LoVo (cell line): ENCODE results near the gene DNHD1.

ENCODE experiments used
- DNase-seq: peaks from one replicate; pipeline ENCODE4 v3.0.0-alpha.2; 2016; ENCODE audit warnings: low spot score

DNHD1 gene

DNA sequence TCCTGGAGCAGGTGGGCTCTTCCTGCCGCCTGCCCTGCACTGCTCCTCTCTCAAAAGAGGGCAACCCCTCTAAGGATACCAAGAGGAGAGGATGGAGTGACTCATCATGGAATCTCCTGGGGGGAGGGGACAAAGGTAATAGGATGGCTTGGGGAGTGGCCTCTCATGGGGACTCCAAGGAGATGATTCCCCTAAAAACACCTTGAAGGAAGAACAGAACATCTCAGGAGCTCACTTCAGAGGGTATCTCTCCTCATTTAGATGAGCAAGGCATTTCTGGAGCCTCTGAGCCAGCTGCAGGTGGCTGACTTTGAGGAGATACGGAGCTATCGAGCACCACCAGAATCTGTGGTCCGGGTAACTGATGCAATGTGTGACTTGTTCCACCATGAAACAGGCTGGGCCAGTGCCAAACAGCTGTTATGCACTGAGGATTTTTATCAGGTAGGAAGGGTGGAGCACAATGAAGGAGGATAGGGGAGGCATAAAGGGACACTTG, 66.1 kb downstream of the DNHD1 start:
- DNase-seq: no peak

DNA sequence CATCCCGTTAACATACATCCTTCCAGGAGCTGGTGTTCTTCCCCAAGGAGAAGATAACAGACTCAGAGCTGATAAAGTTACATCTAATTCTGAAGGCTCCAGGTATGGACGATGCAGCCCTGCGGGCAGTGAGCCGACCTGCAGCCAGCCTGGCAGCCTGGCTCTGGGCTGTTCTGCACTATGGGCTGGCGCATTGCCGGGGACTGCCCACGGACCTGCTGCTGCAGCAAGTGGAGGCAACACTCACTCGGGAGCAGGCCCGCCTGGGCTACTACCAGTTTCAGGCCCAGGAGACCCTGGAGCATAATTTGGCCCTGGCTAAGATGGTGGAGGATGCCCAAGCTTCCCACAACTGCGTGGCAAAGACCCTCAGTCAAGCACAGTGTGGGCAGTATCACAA, 66.6 kb downstream of the DNHD1 start:
- no peak for DNase-seq

DNA sequence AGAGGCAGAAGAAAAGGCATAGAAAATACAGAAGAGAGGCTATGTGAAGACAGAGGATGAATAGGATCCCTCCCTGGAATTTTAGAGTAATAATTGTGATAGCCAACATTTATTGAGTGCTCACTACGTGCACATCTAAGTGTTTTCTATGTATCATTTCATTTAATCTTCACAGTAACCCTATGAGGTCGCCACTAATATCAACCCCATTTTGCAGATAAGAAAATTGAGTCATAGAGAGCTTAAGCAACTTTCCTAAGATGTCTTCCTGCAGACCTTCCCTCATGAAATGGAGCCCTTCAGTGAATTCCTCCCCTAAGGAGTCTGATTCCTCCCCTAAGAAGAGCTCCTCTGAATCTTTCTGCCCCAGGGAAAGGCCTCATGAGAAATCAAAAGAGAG, 68.2 kb downstream of the DNHD1 start:
- DNase-seq: no peak

DNA sequence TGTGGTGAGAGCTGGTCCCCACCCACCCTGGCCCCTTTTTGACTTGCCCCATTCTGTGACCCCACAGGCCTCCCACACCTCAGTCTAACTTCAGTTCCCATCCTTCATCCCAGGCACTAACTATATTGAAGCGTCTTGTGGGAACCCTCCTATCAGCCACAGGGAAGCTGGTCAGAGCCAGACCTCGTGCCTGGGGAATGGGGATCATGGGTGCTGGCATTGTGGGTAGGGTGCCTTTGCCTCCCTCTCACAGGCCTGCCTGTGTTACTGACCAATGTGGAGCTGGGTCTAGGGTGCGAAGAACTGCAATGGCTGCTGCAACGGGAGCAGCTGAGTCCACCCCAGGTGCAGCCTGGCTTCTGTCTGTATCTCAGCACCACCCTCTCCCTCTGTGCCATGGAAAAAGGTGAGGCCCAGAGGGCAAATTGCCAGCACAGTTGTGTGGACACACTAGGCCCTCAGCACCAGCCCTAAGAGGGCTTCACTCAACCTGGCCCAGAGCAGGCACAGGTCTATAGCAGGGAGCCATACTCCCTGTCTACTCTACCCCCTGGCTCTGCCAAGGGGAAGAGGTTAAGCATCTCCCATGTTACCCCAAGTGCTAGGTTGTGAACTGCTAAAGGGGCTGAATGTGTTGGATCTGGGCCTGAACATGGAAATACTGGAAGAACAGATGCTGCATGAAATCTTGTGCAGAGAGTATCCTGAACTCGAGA, 69.1 kb downstream of the DNHD1 start:
- DNase-seq: no peak

DNA sequence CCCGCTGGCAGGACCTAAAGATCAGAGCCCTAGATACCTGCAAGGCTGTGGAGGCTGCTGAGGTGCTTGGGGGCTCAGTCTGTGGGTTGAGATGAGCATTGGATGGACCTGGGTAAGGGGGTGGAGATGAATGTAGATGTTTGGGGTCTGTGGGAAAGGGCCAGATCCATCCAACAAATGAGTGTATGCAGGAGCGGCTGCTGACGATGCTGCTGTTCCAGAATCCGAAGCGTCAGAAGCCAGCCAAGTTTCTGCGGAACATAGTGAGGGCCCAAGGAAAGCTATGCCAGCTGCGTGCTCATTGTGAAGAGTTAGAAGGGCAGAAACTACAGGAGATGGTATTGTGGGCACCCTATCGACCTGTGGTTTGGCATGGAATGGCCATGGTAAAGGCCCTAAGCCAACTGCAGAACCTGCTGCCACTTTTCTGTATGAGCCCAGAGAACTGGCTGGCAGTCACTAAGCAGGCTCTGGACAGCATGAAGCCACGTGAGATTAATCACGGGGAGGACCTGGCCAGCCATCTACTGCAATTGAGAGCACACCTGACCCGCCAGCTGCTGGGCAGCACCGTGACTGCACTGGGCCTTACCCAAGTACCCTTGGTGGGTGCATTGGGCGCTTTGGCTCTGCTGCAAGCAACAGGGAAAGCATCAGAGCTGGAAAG, 69.8 kb downstream of the DNHD1 start:
- no peak for DNase-seq

DNA sequence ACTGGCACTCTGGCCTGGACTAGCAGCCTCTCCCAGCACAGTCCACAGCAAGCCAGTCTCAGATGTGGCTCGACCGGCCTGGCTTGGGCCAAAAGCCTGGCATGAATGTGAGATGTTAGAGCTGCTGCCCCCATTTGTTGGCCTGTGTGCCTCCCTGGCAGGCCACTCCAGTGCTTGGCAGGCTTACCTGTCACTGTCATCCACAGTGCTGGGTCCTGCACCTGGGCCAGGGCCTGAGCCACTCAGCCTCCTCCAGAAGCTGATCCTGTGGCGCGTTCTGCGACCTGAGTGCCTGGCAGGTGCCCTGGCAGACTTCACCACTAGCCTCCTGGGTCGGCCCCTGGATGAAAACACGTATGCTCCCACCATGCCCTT, 70.3 kb downstream of the DNHD1 start:
- no peak for DNase-seq

DNA sequence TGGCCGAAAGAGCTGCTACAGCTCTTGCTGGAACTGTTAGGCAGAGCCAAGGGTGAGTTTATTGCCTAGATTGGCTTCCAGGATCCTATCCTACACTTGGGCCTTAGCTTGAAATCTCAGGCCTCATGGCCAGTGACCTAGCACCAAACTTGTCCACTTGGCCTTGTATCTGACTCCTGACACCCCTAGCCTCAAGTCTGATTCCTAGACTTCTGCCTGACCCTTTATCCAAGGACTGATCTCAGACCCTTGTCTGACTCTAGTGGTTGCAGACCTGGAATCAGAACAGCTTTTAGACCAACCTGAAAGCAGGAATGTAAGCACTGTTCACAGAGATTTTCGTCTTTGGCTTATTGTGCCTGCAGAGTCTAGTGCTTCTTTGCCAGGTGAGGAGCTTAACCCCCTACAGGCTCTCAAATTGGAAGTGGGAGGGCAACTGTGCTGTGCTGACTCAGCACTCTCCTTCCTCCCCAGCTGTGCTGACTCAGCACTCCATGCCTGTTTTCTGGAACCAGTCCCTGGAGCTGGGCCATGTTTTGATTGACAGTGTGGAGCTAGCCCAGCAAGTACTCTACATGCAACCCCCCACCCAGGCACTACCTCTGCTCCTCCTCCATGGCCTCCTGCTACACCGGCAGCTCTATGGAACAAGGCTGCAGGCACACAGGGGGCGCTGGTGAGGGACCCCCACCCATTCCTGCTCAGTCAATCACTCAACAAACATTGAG, 71.3 kb downstream of the DNHD1 start:
- no peak for DNase-seq

DNA sequence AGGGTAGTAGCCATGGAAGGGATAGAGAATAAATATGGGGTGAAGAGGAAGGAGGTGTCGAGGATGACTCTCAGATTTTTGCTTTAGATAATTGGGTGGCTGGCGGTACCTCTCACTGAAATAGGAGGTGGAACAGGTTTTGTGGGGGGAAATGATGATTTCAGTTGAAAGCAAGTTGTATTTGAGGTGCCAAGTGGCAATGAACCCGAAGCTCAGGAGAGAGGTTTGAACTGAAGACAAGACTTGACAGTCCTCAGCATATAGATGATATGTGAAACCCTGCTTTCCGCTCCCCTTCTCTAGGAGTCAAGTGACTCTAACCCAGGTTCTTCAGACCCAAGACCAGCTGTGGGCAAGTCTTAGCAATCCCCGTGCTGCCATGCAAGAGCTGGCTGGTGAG, 72.6 kb downstream of the DNHD1 start:
- no peak for DNase-seq

DNA sequence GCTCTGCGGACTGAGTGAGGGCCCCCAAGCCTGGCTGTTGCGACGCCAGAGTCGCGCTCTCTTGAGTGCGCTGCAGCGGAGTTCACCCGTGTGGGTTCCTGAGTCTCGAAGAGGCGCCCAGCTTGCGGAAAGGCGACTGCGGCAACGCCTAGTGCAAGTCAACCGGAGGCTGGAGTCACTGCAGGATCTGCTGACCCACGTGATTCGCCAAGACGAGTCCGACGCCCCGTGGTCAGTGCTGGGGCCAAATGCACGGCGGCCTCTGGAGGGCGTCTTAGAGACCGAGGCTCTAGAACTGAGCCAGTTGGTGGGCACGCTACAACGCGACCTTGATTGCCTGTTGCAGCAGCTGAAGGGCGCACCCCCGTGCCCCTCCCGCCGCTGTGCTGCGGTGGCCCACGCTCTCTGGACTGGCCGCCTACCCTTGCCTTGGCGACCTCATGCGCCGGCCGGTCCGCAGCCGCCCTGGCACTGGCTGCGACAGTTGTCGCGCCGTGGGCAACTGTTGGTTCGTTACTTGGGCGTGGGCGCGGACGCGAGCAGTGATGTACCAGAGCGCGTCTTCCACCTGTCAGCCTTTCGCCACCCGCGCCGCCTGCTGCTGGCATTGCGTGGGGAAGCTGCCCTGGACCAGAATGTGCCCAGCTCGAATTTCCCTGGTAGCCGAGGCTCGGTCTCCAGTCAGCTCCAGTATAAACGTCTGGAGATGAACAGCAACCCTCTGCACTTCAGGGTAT, 73.8 kb downstream of the DNHD1 start:
- no peak for DNase-seq

DNA sequence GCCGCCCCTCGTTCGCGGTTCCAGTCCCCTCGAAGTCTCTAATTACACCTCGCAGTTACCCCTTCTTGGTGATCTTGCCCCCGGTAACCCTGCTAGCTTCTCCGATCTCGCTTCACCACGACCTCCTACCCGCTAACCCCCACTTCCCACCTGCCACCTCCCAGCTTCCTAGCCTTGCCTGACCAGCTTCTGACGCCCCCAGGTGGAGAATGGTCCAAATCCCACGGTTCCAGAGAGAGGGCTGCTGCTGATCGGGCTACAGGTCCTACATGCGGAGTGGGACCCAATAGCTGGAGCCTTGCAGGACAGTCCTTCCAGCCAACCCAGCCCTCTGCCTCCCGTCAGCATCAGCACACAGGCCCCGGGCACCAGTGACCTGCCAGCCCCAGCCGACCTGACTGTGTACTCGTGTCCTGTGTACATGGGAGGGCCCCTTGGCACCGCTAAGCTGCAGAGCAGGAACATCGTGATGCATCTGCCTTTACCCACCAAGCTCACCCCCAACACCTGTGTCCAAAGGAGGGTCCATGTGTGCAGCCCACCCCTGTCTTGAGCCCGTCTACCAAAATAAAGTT, 74.4 kb downstream of the DNHD1 start:
- no peak for DNase-seq

DNA sequence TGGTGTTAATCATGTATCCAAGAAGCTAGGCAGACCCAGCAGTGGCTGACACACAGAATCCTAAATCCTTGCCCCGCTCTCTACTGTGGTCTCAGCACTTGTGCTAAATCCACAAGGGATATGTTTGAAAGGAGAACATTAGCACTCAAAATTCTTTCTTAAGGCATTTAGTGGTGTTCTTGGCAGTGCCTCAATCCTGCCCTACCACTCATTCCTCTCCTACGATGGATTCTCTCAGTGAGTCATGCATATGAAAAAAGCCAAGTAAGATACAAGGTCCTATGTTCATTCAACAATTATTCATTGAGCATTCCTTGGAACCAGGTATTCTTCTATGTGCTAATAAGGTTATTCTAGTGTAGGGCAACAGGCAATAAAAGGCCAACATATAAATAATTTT, 75.1 kb downstream of the DNHD1 start:
- no peak for DNase-seq

DNA sequence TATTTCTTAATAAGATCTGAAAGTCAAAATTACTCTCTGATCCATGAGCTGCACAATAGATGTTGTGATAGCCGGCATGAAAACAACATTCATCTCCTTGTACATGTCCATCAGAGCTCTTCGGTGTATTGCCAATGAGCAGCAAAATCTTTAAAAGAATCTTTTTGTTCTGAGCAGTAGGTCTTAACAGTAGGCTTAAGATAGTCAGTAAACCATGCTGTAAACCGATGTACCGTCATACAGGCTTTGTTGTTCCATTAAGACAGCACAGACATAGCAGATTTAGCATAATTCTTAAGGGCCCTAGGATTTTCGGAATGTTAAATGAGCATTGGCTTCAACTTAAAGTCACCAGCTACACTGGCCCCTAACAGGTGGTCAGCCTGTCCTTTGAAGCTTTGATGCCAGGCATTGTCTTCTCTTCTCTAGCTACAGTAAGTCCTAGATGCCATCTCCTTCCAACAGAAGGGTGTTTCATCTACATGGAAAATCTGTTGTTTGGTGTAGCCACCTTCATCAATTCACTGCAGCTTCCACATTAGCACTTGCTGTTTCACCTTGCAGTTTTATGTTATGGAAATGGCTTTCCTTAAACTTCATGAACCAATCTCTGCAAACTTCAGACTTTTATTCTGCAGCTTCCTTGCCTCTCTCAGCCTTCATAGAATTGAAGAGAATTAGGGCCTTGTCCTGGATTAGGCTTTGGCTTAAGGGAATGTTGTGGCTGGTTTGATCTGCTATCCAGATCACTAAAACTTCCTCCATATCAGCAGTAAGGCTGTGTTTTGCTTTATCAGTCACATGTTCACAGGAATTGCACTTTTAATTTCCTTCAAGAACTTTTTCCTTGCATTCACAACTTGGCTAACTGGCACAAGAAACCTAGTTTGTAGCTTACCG, 78.0 kb downstream of the DNHD1 start:
- no peak for DNase-seq

DNA sequence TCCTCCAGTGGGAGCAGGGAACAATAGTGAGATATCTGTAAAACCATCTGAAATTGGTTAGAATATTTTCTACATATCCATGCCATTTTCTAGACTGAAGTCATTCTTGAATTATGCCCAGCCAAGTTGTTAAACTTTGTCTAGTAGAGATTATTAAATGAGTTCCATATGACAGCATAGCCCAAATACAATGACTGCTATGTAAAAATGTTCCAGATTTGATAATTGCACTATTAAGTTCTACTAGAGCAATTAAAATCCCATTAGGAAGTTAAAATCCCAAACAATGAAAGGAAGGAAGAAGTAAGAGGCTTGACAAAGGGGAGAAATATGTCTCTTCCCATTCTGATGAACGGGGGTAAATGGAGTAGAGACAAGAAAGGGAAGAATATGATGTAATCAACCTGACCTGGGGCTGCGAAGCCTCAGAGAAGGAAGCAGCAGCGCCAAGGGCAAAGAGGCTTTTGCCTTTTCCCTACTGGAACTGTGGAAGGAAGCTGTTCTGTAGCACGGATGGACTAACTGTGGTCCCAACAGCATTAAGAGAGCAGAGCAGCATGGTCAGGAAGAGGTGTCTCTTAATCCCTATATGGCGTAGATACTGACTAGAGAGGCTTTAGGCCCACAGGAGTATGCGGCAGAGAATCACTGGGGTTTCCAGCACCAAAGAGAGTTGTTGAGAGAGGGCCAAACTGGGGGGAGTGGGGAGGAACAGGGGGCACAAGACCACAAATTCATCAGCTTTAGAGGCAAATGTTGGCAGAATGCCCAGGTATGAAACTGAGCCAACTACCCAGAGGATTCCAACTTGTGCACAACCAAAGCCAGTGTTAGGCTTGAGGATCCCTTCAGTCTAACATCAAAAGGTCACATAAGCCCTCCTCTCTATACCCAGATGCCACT, 79.6 kb downstream of the DNHD1 start:
- no peak for DNase-seq

DNA sequence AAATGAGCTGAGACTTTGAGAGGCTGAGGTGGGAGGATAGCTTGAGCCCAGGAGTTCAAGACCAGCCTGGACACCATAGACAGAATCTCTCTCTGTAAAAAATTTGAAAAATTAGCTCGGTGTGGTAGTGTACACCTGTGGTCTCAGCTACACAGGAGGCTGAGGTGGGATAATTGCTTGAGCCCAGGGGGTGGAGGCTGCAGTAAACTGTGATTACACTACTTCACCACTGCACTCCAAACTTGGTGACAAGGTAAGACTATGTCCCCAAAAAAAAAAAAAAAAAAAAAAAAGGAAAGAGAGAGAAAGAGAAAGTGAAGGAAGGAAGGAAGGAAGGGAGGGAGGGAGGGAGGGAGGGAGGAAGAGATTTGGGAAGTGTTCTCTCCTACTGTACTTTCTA, 81.1 kb downstream of the DNHD1 start:
- DNase-seq: no peak

DNA sequence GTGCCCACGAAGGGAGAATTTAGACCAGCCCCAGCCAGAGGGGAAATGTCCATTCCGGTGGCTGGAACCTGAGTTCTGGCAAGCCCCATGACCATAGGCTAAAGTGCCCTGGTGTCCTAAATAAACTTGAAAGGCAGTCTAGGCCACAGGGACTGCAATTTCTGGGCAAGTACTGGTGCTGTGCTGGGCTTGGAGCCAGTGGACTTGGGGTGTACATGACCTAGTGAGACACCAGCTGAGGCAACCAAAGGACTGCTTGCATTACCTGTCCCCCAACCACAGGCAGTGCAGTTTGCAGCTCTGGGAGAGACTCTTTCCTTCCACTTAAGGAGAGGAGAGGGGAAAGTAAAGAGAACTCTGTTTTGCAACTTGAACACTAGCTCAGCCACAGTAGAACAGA, 82.6 kb downstream of the DNHD1 start:
- no peak for DNase-seq

DNA sequence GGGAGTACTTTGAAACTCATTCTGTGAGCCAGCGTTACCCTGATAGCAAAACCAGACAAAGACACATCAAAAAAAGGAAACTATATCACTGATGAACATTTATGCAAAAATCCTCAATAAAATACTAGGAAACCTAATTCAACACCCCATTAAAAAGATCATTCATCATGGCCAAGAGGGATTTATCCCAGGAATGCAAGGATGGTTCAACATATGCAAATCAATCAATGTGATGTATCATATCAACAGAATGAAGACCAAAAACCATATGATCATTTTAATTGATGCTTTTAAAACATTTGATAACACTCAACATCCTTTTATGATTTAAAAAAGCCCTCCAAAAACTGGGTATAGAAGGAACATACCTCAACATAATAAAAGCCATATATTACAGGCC, 86.5 kb downstream of the DNHD1 start:
- no peak for DNase-seq

DNA sequence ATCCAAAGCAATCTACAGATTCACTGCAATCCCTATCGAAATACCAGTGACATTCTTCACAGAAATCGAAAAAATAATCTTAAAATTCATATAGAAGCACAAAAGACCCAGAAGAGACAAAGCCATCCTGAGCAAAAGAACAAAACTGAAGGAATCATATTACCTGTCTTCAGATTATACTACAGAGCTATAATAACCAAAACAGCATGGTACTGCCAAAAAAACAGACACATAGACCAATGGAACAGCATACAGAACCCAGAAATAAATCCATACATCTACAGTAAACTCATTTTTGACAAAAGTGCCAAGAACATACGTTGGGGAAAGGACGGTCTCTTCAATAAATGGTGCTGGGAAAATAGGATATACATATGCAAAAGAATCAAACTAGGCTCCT, 87.4 kb downstream of the DNHD1 start:
- no peak for DNase-seq

DNA sequence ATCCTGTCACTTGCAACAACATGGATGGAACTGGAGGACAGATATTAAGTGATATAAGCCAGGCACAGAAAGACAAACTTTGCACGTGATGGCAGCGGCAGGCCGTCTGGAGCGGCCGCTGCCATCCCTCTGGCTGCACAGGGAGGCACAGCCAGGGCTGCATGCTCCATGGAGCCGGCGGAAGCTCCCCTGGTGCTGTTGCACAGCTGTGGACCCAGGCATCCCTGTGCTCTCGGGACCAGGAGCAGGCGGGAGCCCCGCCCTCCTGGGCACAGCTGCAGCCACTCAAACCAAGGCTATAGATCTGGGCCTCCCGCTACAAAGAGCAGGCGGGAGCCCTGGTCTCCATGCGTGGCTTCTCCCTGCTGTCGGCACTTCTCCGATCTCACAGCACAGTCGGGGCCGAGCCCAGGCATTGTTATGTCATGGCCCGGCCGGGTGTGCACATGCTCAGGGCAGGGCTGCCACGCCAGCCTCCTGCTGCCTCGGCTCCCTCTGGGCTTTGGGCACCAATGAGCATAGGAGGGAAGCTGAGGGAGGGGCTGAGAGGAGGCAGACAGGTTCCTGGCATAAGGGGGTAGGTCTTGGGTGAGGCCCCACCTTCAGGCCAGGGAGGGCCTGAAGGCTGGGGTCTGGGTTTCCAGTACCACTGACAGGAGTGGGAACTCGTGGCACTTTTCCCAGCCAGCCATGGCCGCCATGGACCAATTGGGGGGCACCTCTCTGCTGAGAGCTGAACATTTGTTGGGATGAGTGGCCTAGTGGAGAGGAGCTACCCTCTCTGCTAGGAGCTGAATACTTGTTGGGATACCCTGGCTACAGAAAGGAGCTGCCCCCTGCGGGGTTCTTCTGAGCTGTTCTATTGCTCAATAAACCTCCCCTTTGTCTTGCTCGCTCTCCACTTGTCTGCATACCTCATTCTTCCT, 89.6 kb downstream of the DNHD1 start:
- no peak for DNase-seq

DNA sequence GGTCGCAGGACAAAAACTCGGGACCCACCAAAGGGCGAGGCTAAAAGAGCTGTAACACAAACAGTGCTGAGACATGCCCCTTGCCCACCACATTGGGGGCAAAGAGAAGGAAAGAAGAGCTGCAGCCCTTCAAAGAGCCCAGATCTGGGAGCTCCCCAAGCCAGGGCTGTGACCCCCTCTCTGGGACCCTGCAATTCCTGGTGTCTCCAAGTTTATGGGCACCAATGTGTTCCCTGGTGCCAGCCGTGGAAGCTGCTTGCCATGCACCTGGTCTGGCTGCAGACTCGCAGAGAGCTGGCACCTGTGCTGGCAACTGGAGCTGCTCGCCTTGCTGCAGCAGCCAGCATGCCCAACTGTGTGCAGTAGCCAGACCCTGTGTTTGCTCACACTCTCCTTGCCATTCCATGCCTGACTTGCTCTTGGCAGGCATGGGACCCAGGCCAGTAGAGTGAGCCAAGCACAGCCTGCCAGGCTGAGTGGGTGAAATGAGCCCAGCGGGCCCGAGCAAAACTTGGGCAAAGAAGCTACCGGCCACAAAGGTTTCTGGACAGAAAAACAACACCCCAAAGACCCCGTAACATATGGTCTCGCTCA, 90.4 kb downstream of the DNHD1 start:
- DNase-seq: no peak
